NCI-H1092 (cell line): ENCODE data around the gene SLMAP.

Experiments used
- DNase-seq: peaks from one replicate; lab custom pipeline; 2025; lab: John Stamatoyannopoulos, UW

SLMAP gene

GRCh38 chr3:57755741-57756527 lies at the start of gene SLMAP:
SLMAP (plus strand) TSS chr3:57756309; CDS start chr3:57757652, 1,343 bp downstream.
- peak; percentile 89 for DNase-seq

DNA sequence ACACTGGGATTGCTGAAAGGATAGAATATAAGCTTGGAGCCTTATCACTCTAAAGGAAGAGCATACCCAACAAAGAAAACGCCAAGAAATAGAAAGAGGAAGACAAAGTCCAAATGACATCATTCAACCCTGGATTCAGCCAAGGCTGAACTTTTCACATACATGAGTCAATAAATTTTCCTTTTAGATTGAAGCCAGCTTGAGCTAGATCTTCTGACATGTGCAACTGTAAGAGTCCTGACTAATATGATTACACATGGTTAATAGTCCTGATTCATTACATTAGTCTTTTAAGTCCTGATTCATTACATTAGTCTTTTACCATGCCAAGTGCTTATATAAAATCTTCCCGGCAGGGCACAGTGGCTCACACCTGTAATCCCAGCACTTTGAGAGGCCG lies 49.6 kb upstream of the SLMAP start:
- no peak for DNase-seq

DNA sequence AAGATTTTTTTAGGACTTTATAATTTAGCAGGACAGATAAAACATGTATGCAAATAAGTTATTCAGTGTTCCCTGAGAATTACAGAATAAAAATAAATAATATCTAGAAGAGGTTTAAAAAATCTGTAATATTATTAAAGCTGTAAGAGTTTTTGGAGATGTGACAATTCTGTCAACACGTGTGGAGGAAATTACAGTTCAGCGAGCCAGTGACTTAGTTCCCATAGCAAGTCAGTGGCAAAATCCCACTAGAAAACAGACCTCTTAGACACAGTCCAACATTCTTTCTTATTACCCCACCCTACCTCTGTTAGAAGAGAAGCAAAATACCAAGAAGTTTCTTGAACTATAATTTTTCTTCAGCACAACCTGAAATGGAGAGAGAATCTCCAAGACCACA lies 47.1 kb upstream of the SLMAP start:
- no peak for DNase-seq

DNA sequence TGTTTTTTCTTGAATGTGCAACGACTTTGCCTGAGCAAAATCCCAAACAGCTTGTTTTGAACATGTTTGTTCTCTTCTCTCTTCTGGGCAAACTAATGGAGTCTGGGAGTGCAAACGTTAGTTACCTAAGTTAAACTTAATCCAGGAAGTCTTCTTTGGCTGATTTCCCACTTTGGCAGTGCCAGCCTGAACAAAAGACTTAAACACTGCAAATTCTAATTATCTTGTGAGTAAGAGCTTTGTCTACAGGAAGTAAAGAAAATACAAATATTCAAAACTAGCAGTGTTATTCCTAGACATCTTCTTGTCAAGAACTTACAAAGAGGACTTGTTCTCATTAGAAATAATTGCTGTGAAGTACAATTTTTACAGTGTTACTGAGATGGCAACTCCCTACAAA lies 46.5 kb upstream of the SLMAP start:
- DNase-seq, result no peak

DNA sequence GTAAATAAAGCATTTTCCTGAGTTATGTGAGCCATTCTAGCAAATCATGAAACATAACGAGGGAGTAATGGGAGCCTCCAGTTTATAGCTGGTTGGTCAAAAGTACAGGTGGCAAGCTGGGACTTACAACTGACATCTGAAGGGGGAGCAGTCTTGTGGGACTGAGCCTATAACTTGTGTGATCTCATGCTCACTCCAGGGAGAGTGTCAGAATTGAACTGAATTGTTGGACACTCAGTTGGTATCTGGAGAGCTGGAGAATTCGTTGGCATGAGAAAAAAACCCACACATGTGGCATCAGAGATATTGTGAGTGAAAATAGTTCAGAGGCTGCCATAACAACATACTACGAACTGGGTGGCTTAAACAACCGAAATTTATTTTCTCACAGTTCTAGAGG lies 40.4 kb upstream of the SLMAP start:
- DNase-seq, result no peak

DNA sequence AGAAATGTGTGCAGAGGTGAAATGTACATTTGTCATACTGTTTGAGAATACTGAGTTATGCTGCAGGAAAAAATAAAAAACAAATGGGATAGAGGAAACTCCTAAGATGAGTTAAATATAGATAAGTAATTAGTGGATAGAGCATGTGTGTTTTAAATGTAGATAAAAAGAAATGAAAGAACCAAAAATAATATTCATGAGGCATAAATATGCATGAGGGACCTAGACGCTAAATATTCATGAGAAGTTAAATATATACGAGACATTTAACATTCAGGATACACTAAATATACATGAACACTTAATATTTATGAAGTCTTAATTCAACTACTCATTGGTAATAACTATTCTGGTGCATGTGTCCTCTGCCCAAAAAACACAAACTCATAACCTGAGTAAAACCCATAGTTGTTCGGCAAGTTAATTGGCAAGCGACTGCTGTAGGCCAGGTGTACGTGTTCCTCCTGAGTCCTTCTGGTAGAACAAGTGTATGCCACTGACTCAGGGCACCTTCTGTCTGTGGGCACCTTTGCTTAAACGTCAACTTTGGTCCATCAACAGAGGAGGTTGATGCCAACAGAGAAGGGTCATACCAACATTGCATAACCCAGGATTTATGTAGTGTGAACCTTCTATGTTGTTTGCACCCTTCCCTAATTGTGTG lies 38.8 kb upstream of the SLMAP start:
- no peak for DNase-seq

GRCh38 chr3:57718118-57718517 lies 38.0 kb upstream of the SLMAP start:
- no peak for DNase-seq

GRCh38 chr3:57726397-57726796 lies 29.7 kb upstream of the SLMAP start:
- DNase-seq, result no peak

DNA sequence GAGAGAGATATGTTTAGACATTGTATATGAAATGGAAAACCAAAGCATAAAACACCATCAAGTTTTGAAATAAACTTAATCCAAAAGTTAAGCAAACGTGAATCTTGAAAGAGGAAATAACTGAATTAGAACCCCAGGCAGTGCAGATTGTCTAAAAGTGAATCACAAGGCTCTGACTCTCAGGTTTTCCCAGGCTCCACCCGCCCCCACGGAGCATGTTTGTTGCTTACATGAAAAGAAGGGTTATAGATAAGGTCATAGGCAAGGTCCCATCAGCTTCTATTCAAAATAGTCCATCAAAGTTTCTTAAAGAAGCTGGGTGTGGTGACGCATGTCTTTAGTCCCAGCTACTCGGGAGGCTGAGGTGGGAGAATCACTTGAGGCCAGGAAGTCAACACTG lies 29.0 kb upstream of the SLMAP start:
- no peak for DNase-seq

- no peak for DNase-seq
These were observed 26.6 kb upstream of the SLMAP start for GRCh38 chr3:57729334-57730045.

DNA sequence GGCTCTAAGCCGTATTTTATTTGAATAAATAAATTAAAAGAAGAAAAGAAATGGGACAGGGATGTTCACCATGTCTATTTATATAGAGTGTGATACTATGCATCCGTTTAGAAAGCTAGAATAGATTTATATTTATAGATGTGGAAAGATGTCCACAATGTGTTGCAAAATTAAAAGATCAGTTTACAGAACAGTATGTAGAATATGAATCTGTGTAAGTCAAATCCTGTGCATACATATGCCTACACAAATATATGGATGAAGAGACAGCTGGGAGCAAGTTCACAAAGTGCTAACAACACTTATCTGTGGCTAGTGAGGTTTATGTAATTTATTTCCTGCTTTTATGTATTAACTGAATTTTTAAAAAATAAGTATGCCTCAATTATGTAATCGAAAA lies 25.4 kb upstream of the SLMAP start:
- no peak for DNase-seq

GRCh38 chr3:57731311-57731710 lies 24.8 kb upstream of the SLMAP start:
- DNase-seq, result no peak

GRCh38 chr3:57733790-57734189 lies 22.3 kb upstream of the SLMAP start:
- DNase-seq, result no peak

DNA sequence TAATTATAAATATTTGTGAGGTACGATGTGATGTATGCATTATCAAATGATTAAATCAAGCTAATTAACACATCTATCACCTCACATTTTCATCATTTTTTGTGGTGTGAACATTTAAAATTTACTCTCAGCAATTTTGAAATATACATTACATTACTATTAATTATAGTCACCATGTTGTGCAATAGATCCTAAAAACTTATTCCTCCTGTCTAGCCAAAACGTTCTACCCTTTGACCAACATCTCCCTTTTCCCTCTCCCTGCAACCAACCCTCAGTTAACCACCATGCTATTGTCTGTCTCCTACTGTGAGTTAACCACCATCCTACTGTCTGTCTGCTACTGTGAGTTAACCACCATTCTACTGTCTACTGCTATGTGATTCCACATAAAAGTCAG lies 20.7 kb upstream of the SLMAP start:
- no peak for DNase-seq

- no peak for DNase-seq
These were observed 18.3 kb upstream of the SLMAP start for GRCh38 chr3:57737840-57738239.

- no peak for DNase-seq
These were observed 17.7 kb upstream of the SLMAP start for GRCh38 chr3:57738391-57738790.

DNA sequence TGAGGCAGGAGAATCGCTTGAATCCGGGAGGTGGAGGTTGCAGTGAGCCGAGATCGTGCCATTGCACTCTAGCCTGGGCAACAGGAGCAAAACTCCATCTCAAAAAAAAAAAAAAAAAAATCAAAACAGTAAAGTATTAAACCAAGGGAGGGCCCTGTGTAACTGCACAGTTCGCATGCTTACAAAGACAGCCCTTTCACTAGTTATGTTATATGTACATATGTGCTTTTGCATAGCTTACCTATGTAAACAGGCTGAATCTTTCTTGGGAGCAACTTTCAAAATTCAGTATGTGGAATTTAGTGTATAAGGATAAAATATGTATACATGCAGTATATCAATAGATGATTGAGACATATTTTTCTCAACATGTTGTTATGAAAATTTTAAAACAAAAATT lies 16.1 kb upstream of the SLMAP start:
- no peak for DNase-seq

- DNase-seq, result no peak
These were observed 12.6 kb upstream of the SLMAP start for GRCh38 chr3:57743496-57743895.

DNA sequence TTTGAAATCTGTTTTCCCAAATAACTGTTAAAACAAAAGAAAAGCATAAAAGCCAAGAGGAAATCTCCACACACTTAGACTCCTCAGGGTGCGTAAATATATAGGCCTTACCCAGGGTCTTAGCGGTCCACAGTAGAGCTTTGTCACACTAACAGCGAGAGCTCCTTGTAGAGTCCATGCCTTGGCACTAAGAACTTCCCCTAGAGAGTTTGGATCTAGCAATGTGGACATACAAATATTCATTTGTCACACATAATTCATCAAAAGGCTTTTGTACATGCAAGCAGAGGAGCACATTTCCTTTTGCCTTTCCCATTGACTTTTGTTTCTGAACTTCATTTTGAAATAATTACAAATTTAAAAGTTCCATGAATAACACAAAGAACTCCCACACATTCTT lies 11.0 kb upstream of the SLMAP start:
- no peak for DNase-seq

DNA sequence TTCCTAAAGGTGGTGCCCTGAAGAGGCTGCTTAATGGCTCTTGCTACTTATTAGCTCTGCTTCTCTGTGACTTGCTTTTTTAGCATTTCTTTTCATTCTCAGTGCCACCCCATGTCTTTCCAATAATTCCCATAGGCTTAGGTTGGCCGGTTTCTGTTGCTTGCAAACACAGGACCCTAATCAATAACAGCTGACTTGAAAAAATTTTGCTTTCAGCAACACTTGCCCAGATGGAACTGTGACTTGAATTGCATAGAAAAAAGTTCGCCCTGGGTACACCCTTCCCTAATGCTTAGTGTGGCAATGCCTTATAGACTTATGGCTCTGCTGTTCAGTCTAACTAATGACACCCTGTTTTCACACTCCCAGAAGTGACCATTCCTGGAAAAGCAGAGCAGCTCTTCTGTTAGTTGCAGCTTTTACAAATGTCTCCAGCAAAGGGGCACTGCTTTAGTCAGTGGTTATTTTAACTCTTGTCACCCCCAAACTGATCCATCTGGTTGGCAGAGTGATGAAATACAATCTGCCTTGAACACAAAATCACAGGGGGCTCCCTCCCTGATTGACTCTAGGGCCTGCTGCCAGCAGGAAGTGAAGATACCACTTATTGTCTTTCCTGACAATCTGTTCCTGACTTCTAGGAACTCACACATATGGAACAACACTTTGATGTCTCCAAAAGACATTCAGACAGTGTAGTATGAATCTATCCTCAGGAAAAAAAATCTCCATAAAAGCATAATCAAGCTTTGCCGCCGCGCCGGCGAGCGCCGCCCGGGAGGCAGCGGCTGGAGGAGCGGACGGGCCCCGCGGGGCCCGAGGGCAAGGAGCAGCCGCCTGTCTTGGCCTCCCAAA lies 9.7 kb upstream of the SLMAP start:
- no peak for DNase-seq

DNA sequence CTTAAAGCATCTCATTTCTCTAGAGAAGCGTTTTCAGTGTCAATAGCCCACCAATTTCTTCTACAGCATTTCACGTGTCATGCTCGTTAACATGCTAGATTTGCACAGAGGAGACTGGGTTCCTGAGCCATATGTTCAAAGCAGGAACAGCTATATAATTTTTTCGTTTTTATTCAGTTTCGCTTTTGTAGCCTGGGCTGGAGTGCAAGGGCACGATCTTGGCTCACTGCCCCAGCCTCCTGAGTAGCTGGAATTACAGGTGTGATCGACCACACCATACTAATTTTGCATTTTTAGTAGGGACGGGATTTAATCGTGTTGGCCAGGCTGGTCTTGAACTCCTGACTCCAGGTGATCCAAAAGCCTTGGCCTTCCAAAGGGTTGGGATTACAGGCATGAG lies 6.6 kb upstream of the SLMAP start:
- DNase-seq, result no peak

- DNase-seq, result no peak
These were observed 3.8 kb upstream of the SLMAP start for GRCh38 chr3:57752307-57752706.
